ENCODE data around the gene KIAA1614. TPM values are rescaled to one million over a fixed set of nuclear protein-coding genes. Genes with fewer than 3 reads are reported as not detected.

The KIAA1614 gene
- polyA plus RNA-seq, 1 donor (not counting 4 experiments of a cell fraction or from before 2014, with no cell fraction given), result 0.03 TPM

DNA sequence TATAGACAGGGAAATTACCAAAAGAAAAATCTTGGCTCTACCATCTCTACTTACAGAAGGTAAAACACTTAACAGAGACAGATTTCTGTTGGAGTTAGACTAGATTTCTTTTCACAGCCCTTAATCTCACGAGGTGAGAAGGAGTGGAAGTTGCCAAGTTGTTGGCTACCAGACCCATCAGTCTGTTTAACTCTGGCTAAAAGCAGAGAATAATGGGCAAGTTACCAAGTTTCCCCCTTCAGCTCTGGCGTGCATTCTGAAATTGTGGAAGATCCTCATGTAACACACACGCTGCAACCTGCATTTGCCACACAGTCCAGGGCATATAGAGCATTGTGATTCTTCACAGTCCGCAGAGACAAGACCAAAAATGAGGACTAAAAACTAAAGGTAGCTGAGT lies 60.7 kb downstream of the KIAA1614 start:
- Histone ChIP-seq H2AFZ (ENCODE audit: control insufficient read depth, low read length) (no peak overlapping the region), H3K27ac (ENCODE audit: control insufficient read depth, insufficient read depth, low read length) (no peak overlapping the region), H3K36me3 (ENCODE audit: control insufficient read depth in 2 of 2, extremely low read depth in 1 of 2, insufficient read depth in 2 of 2, low read length in 2 of 2) (peaks cover 28 to 34% of the 10 kb centered on the region in 2 experiments), H3K4me1 (ENCODE audit: control insufficient read depth, extremely low read depth, insufficient read depth, low read length) (no peaks in the 10 kb centered on the region), H3K27me3 (ENCODE audit: control insufficient read depth, extremely low read depth, insufficient read depth, low read length) (no peaks in the 10 kb centered on the region), H3K9me1 (ENCODE audit: control insufficient read depth, extremely low read depth, insufficient read depth, low read length) (no peaks in the 10 kb centered on the region), H3K9ac (ENCODE audit: control insufficient read depth, extremely low read depth, insufficient read depth, low read length) (no peak overlapping the region), H3K9me3 (ENCODE audit: control insufficient read depth, low read depth, low read length) (no peaks in the 10 kb centered on the region), H3K4me3 (ENCODE audit: control insufficient read depth in 2 of 3, extremely low read depth in 1 of 3, insufficient read depth in 2 of 3, low read depth in 1 of 3, low read length in 3 of 3) (no peak overlapping the region), H4K20me1 (ENCODE audit: control insufficient read depth, extremely low read depth, insufficient read depth, low read length) (no peaks in the 10 kb centered on the region), H3K4me2 (ENCODE audit: control insufficient read depth, extremely low read depth, insufficient read depth, low read depth, low read length) (no peak overlapping the region), H3K79me2 (ENCODE audit: control insufficient read depth, insufficient read depth, low read length) (peaks cover 6% of the 10 kb centered on the region)
- dilution Hi-C loops (cut with MboI; ENCODE audit: extremely low pct_ligation_motif_present, low sequenced_read_pairs), result no loop called here
- FAIRE-seq, result no peak
- no peak for TF ChIP-seq CTCF (optimal IDR thresholded peaks at IDR 0.05 in 1 of 3, IDR thresholded peaks at IDR 0.05 in 1 of 3, conservative IDR thresholded peaks at IDR 0.05 in 1 of 3; ENCODE audit: extremely low read depth in 1 of 3, insufficient read depth in 2 of 3, low read length in 3 of 3)
- TF ChIP-seq EZH2 (IDR thresholded peaks at IDR 0.05; ENCODE audit: low read length), result no peak
- no peak for DNase-seq (ENCODE audit: low read depth, low spot score)

- DNase-seq (ENCODE audit: low read depth, low spot score) (no peak), FAIRE-seq (no peak)
Measured at GRCh38 chr1:180974236-180974635, 61.5 kb downstream of the KIAA1614 start.

More at GRCh38 chr1:180974236-180974635, 61.5 kb downstream of the KIAA1614 start:
- Histone ChIP-seq H3K4me3 (ENCODE audit: control insufficient read depth in 2 of 3, extremely low read depth in 1 of 3, insufficient read depth in 2 of 3, low read depth in 1 of 3, low read length in 3 of 3) (no peak overlapping the region), H2AFZ (ENCODE audit: control insufficient read depth, low read length) (no peak overlapping the region), H3K4me2 (ENCODE audit: control insufficient read depth, extremely low read depth, insufficient read depth, low read depth, low read length) (no peak overlapping the region), H3K9ac (ENCODE audit: control insufficient read depth, extremely low read depth, insufficient read depth, low read length) (no peak overlapping the region), H3K9me1 (ENCODE audit: control insufficient read depth, extremely low read depth, insufficient read depth, low read length) (no peaks in the 10 kb centered on the region), H3K36me3 (ENCODE audit: control insufficient read depth in 2 of 2, extremely low read depth in 1 of 2, insufficient read depth in 2 of 2, low read length in 2 of 2) (peaks cover 28 to 33% of the 10 kb centered on the region in 2 experiments), H4K20me1 (ENCODE audit: control insufficient read depth, extremely low read depth, insufficient read depth, low read length) (no peaks in the 10 kb centered on the region), H3K79me2 (ENCODE audit: control insufficient read depth, insufficient read depth, low read length) (peaks cover 6% of the 10 kb centered on the region), H3K4me1 (ENCODE audit: control insufficient read depth, extremely low read depth, insufficient read depth, low read length) (no peaks in the 10 kb centered on the region), H3K27ac (ENCODE audit: control insufficient read depth, insufficient read depth, low read length) (no peak overlapping the region), H3K9me3 (ENCODE audit: control insufficient read depth, low read depth, low read length) (no peaks in the 10 kb centered on the region), H3K27me3 (ENCODE audit: control insufficient read depth, extremely low read depth, insufficient read depth, low read length) (no peaks in the 10 kb centered on the region)
- dilution Hi-C loops (cut with MboI; ENCODE audit: extremely low pct_ligation_motif_present, low sequenced_read_pairs), result no loop called here
- TF ChIP-seq EZH2 (IDR thresholded peaks at IDR 0.05; ENCODE audit: low read length) (no peak), CTCF (optimal IDR thresholded peaks at IDR 0.05 in 1 of 3, IDR thresholded peaks at IDR 0.05 in 1 of 3, conservative IDR thresholded peaks at IDR 0.05 in 1 of 3; ENCODE audit: extremely low read depth in 1 of 3, insufficient read depth in 2 of 3, low read length in 3 of 3) (no peak)
